NOMO-1 (cell line): ENCODE results near the gene SNX14.

Experiments used
- DNase-seq, 2 experiments: peaks; one replicate each; lab custom pipeline; 2025; ENCODE audit not compliant: unreplicated experiment in 2 of 2; lab: John Stamatoyannopoulos, UW

The SNX14 gene

DNA sequence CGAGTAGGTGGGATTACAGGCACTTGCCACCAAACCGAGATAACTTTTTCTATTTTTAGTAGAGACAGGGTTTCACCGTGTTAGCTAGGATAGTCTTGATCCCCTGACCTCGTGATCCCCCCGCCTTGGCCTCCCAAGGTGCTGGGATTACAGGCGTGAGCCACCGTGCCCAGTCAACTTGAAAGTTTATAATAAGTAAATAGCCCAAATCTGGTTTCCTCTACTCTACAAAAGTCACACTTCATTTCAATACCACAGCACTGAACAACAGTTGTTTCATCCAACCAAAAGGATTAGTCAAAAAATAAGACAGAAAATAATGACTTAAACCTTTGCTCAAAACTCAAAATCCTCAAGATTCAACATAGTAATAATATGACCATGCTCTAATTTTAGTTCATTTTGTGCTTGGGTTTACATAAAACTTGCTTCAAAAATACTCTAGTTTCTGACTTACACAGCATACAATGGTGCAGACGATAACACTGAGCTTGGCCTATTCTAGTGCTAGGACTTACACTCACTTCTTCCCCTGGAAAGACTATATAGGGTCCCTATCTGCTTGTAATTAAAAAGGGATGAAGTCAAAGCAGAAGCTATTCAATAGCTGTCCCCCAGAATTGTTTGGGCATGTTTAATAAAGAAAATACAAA lies 87.1 kb downstream of the SNX14 start:
- no peak for DNase-seq

DNA sequence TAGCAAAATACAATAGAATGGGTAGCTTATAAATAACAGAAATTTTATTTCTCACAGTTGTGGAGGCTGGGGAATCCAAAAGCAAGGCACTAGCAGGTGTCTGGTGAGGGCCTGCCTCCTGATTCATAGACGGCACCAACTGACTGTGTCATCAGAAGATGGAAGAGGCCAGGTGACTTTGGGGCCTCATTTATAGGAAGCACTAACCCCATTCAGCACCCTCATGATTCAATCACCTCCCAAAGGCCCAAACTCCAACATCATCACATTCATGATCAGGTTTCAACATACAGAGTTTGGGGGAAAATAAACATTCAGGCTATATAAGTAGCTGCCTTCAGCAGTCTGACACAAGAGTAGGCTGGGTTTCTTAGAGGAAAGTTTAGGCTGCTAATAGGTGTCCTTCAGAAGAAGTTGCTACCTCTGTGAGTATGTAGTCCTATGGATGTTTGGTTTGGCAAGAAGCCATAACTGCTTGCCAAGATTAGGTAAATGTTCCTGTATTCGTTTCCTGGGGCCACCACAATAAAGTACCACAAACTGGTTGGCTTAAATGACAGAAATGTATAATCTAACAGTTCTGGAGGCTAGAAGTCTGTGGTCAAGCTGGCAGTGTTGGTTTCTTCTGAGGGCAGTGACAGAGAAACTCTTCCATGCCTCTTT lies 94.9 kb downstream of the SNX14 start:
- DNase-seq, result no peak

DNA sequence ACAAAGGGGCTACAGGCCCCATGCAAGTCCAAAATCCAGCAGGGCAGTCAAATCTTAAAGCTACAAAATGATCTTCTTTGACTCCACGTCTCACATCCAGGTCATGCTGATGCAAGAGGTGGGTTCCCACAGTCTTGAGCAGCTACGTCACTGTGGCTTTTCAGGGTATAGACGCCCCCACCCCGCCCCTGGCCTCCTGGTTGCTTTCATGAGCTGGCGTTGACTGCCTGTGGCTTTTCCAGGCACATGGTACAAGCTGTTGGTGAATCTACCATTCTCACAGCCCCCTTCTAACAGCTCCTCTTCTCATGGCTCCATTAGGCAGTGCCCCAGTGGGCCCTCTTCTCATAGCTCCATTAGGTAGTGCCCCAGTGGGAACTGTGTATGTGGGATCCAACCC lies 96.8 kb downstream of the SNX14 start:
- DNase-seq, result no peak

DNA sequence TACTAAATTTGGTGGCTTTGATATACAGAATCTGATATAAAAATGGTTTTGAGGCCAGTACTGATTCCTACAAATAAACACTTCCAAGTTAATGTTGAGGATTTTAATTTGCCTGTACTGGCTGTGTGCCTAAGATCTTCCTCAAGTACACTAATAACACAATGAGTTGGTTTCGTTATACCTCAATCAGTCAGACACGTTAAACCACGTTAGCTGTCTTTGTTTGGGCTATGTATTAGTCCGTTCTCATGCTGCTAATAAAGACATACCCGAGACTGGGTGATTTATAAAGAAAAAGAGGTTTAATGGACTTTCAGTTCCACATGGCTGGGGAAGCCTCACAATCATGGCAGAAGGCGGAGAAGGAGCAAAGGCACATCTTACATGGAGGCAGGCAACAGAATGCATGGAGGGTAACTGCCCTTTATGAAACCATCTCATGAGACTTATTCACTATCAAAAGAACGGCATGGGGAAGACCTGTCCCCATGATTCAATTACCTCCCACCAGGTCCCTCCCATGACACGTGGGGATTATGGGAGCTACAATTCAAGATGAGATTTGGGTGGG lies 97.6 kb downstream of the SNX14 start:
- no peak for DNase-seq

DNA sequence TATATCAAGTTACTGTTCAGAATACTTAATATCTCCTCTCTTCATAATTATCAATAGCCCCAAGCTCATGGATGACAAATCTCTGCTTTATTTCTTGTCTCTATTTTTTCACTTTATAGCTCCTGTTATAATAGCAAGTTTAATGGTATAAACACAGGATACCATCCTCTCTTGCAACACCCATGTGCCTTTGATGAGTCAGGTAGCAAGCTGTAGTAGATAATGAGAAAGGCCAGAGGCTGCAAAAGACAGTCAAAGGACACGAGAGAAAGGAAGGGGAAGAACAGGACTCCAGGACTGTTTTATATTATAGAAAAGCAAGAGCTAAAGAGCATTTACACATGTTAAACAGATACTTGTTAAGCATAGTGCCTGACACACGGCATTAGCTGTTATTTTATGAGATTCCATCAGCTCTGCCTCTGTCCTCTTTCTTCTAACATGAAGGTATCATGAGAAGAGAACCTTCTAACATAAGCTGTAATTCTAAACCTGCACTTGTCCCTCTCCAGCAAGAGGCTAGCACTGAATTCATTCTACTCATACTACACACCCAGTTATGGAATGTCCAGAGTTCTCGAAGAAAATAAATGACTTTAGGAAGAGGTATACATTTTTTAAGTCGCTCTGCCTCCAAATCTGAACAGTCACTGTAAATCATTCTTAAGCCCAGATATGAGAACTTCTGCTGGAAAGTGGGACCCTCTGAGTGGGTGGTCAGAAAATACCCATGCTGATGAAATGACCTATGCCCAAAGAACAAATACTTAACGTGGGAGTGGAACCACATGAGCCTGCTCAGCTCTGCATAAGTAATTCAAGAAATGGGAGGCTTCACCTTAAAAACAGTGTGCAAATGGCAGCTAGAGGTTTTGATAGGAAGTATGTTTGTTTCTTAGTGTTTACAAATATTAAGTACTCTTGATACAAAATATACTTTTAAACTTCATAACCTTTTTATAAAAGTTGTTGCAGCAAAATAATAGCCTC lies 98.8 kb downstream of the SNX14 start:
- peak; percentile 2 to 4 for DNase-seq

DNA sequence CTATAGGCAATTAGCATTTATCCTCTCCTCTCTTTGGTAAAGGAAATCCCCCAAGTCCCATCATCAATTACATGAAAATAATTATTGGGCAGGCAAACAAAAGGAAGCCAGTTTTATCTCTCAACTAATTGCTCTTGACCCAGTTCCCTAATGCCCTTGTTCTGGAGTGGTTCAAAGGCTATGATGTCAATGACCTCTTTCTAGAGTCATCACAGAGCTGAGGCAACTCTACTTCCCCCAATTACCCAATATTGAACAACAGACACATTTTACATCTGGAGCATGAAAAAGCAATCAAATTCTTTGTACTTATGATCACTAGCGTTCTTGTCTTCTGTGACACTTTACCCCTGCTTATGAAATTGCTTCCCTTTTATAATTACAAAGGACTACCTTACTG lies 100.3 kb downstream of the SNX14 start:
- DNase-seq, result peak; percentile 46 to 81

DNA sequence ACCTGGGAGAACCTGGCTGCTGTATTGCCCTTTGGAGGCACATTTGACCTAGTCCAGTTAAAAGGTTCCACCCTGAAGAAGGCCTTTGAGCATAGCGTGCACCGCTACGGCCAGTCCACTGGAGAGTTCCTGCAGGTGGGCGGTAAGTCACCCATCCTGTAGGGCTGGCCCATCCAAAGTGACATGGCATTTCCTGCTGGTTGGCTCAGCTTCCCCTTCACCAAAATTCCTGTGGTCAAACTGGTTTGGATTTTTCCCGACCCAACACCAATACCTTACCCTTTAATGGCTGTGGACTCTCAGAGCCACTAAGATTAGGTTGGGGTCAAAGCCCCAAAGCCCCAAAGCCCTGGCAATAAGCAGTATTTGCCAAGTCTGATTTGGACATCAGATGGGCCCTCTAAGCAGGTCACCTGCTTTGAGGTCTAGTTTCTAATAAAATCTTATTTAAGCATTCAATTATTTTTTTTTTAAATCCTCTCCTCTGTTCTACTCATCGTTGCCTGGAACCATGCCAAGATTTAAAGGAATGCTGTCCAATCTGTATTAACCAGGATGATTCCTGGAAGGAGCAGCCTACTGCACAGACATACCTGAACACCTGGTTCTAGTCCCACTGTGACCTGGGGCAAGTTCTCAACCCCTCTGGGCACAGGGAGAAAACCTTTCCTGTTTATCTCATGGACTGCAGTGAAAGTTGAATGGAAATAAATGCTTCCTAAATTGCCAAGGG lies 103.0 kb downstream of the SNX14 start:
- no peak for DNase-seq

DNA sequence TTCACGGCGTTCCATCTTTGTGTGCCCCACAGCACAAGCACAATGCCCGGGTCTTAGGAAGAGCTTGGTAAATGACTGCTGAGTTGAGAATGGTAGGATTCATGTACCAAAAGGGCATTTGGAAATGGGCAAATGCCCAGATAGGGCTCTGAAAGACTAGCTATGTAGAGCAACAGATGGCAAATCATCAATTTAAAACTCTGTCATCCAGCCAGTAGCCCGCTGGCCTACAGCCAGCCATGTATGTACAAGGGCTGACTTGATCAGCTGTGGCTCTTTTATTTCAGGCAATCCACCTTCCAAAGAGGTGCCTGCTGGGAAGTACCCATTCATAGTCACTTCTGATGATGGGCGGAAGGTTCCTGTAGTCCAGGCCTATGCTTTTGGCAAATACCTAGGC lies 108.7 kb downstream of the SNX14 start:
- no peak for DNase-seq

DNA sequence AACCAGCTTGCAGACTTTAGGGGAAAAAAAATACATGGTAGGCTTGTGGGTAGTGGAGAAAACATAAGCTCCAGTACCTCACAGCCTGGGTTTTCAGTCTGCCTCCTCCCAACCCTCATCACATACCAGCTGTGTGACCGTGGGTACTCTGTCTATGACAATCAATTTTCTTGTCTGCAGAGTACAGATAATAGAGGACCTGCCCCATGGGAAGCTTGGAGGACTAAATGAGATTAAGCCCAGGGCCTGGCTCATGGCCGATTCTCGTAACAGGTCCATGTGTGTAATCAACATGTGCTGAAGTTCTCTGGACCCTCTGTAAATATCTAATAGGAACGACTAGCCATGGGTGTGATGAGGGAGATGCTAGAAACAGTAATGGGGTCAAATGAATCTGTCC lies 109.8 kb downstream of the SNX14 start:
- no peak for DNase-seq

DNA sequence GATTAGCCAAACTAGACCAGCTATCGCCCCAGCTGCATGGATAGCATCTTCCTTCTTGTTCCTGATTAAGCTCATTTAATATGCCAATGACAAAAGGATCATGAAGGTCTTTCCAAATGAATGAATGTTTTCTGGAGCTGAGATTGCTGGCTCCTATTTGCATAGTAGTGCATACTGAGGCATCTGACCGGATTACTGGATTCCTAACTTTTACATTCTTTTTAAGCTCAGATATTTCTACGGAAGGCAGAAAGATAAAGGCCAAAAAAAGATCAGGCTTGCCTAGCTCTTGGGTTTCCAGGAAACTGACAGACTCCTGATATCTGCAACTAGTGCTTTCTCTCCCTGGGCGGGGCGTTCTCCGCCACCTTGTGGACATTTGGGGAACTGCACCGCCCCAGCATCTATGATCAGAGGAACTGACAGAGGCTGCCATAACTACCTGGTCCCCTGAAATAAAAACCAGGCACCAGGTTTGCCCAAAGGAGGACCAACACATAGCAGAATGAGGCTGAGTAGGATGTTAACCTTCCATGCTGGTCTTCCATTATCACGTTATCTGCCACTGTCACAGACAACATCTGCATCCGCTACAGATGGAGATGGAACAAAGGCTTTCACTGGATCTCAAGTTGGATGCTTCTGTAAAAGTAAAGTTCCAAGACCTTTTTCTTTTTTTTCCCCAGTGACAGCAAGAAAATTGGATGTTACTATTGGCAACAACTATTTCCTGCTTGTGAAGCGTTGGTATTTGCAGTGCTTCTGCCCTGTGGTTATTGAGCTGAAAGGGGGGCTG lies 110.6 kb downstream of the SNX14 start:
- peak; percentile 38 to 54 for DNase-seq

DNA sequence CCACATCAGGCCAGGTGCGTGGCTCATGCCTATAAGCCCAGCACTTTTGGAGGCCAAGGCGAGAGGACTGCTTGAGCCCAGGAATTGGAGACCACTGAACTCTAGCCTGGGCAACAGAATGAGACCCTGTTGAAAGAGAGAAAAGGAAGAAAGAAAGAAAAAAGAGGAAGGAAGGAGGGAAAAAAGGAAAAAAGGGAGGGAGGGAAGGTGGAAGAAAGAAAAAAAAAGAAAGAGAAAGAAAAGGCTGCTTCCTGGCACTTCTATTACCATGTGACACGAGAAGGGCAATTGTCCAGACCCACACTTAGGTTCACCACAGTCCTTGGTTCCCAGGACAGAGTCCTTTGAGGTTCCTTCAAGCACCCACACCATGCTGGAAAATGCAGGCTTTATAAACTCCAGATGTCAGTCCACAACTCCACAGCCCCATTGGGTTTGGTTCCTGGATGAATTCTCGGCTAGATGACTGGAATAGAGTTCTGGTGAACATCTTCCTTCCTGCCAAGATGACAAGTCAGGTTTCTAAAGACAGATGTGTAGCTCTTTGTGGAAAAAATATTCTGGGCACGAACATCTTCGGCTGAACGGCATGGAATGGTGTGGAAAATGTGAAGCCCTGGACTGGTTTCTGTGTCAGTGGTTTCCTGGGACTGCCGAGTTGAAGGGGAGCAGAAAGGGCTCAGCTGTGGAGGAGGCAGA lies 111.3 kb downstream of the SNX14 start:
- no peak for DNase-seq

DNA sequence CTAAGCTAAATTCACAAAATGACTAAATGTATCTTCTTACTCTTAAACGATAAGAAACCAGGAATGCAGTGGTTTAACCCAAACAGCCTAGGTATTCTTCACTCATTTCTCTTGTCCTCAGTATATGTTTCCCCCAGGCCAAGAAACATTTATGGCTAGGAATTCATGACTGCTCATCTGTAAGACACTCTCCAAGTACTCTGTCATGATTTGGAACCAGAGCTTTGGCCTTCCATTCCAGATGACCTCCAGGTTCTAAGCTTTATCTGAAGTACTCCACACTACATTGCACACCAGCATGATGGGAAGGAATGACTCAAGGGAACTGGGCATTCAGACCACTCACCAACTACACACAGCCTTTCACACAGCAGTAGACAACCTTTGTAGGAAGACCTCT lies 114.5 kb downstream of the SNX14 start:
- no peak for DNase-seq

DNA sequence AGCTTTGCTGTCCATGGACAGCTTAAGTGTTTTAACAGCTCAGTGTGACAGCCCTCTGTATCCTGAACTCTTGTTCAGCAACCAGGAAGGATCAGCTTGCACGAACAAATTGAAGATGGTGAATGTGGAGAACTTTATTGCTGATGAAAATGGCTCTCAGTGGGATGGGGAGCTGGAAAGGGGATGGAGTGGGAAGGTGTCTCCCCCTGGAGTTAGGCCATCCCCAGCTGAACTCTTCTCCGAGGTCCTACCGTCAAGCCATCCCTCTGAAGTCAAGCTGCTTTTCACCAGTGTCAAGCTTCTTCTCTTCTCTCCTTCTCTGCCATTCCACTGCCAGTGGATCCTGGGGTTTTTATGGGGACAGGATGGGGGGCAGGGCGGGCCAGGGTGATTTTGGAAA lies 117.1 kb downstream of the SNX14 start:
- DNase-seq, result no peak

DNA sequence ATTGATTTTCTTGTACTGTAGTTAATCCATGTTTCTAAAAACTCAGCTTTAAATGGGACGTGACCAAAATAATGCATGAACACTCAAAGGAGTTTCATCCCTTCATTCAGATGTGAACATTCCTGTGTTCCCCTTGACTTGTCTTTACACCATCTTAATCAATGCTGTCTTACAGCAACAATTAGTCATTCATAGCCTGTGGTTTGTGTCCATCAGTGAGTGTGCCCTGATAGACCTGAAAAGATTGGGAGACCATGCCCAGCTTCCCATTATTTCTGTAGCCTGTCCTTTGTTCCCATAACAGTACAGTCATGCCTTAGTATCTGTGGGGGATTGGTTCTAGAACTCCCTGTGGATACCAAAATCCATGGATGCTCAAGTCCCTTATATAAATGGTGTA lies 119.9 kb downstream of the SNX14 start:
- DNase-seq, result no peak

DNA sequence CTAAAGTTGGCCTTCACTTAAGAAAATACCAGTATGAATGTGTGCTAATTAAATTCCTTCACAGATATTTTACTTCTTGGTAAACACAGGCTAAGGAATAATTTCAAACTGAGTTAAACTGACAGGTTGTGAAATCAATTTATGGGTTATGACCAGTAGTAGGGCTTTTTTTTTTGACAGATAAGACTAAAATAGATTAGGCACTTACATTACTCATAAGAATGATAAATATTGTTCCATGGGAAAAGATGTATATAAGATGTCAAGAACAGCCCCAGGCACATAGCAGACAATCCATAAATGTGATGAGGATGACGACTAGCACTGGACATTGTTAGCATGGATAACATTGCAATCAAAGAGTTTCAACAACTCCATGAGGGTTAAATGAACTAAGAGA lies 120.9 kb downstream of the SNX14 start:
- DNase-seq, result no peak

DNA sequence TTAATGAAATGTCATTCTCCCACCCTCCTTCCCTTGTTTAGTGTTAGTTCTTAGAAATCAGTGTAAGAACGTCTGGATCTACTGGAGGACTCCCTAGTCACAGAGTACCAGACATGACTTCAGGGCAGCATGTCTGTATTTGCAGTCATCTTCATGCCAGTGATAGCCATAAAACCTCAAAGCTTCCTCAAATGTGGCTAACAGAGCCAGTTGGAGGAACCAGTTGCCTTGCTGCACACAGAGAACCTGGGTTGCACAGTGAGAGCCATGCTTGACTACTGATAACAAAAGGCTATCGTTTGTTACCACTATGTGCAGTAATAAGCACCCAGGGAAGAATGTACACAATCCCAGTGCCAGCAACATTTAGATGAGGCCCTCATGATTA lies 123.6 kb downstream of the SNX14 start:
- DNase-seq, result peak; percentile 15 to 70

DNA sequence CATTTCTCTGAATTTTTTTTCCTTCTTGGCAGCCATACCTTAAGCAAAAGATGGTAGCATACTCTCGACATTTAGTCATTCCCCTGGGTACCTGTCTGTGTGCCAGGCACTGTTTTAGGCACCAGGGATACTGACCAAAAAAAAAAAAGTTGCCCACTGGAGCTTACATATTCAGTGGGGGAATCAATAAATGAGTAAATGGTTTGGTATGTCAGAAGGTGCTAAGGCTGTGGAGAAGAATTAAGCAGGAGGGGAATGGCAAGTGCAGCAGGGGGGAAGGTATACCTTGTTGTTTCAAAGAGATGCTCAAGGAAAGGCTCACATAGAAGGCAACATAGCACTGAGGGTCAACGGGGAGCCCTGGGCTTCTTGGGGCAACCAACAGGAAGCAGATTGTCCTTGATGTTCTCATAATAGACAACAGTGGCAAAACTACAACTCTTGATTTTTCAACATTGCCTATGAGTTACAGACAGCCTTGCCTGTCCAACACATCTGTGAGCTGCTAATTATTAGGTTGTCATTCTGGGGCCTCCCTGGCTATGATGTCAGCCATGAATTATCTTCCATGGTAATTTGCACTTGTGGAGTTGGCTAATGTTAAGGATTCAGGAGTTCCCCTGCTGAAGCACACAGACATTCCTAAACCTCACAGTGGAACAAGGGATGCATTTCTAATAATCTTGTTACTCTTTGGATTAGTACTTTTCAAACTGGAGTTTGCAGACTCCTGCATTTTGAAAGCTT lies 124.2 kb downstream of the SNX14 start:
- no peak for DNase-seq

DNA sequence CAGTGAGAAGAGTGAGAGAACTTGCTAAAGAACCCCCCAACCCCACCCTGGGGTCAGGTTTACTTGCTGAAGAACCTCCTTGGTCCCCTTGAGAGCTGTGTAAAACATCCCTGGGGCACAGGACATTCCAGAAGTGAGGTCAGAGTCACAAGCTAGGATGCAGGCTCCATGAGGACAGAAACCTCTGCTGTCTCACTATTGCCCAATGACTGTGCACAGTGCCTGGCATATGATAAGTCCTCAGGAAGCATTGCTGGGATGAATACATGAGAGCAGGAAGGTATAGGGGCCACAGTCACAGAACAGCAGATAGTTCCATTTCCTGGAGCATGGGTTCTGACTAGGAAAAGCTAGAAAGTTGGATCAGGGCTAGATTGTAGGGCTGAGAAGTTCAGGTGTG lies 125.3 kb downstream of the SNX14 start:
- no peak for DNase-seq

DNA sequence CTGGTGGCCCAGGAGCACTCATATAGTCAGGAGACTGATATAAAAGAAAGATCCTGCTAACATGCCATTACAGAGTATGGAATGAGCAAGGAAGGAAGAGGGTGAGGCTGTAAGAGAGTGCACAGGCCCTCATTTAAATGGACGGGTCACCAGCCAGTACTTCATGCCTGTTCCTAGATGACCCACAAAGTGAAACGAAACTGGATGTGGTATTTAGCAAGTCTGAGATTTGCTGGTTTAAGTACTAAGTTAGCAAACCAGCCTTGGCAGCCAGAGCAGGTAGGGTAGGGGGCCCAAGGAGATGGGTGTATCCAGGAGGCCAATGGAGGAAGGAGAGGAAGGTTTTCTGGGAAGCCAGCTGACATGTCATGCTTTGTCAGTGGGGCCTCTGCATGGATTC lies 127.9 kb downstream of the SNX14 start:
- peak in 1 of 2 experiments; percentile 53 for DNase-seq
